Smooth muscle cell (in vitro differentiated cells): ENCODE results near the gene ADGRL1. TPM values are rescaled to one million over a fixed set of nuclear protein-coding genes. Genes with fewer than 3 reads are reported as not detected.
A peak's percentile ranks its signal among the peaks of the same experiment; 100 is the strongest.

Source experiments
- DNase-seq: peaks from one replicate; lab custom pipeline; 2025; ENCODE audit not compliant: unreplicated experiment; lab: John Stamatoyannopoulos, UW
- H2AFZ ChIP-seq: fragments of 200-600 bp; sonication (generic); 2 replicates; pipeline ENCODE4 v1.6.0; 2016; ENCODE audit warnings: antibody characterized with exemption, low read depth, mild to moderate bottlenecking
- H3F3A ChIP-seq: fragments of 200-600 bp; sonication (generic); 2 replicates; pipeline ENCODE4 v1.6.0; 2017; ENCODE audit warnings: antibody characterized with exemption, low read depth
- H3K27ac ChIP-seq: fragments of 200-600 bp; sonication (generic); 2 replicates; pipeline ENCODE4 v1.5.1; 2016; ENCODE audit warnings: low read depth, mild to moderate bottlenecking
- H3K27me3 ChIP-seq: fragments of 200-600 bp; sonication (generic); 2 replicates; pipeline ENCODE4 v1.6.1; 2016; ENCODE audit warnings: low read depth, mild to moderate bottlenecking
- H3K36me3 ChIP-seq: fragments of 200-600 bp; sonication (generic); 2 replicates; pipeline ENCODE4 v1.5.1; 2016; ENCODE audit warnings: low read depth
- H3K4me1 ChIP-seq: fragments of 200-600 bp; sonication (generic); 2 replicates; pipeline ENCODE4 v1.5.1; 2016; ENCODE audit warnings: low read depth
- H3K4me2 ChIP-seq: fragments of 200-600 bp; sonication (generic); 2 replicates; pipeline ENCODE4 v1.6.0; 2016; ENCODE audit warnings: mild to moderate bottlenecking
- H3K4me3 ChIP-seq: fragments of 200-600 bp; sonication (generic); 2 replicates; pipeline ENCODE4 v1.5.1; 2016; ENCODE audit warnings: mild to moderate bottlenecking
- H3K79me2 ChIP-seq: fragments of 200-600 bp; sonication (generic); 2 replicates; pipeline ENCODE4 v1.6.0; 2016; ENCODE audit warnings: low read depth, mild to moderate bottlenecking
- H3K9ac ChIP-seq: fragments of 200-600 bp; sonication (generic); 2 replicates; pipeline ENCODE4 v1.6.0; 2016; ENCODE audit warnings: low read depth
- H3K9me3 ChIP-seq: fragments of 200-600 bp; sonication (generic); replicated peaks from 2 replicates; pipeline ENCODE4 v1.5.1; 2016; ENCODE audit warnings: low read depth
- H4K20me1 ChIP-seq: fragments of 200-600 bp; sonication (generic); 2 replicates; pipeline ENCODE4 v1.6.0; 2016; ENCODE audit warnings: low read depth
- WGBS: methylation state at CpG from one replicate; pipeline ENCODE4 v1.1.7; 2016; ENCODE audit warnings: low lambda C conversion rate; 5-methylcytosine and 5-hydroxymethylcytosine counted together
- polyA plus RNA-seq: library from polyadenylated mRNA; unstranded; fragments of >200 nt; fragmentation: Nextera tagmentation; extraction: Ambion mirVana; gene quantifications from 2 replicates; pipeline ENCODE4 v1.2.1, GENCODE V29; 2016
- total RNA-seq: library from RNA; depleted of rRNA; stranded (reverse); fragments of >200 nt; gene quantifications from 2 replicates; pipeline ENCODE4 v1.2.3, GENCODE V29; 2014
- TF ChIP-seq, protein P1 (sequence below): fragments of 200-600 bp; sonication (generic); IDR thresholded peaks from 2 replicates; pipeline ENCODE4 v1.5.1; 2017; ENCODE audit warnings: borderline replicate concordance, mild to moderate bottlenecking, antibody characterized with exemption; ENCODE audit not compliant: insufficient read depth, poor library complexity, severe bottlenecking

Gene ADGRL1
- total and polyA plus RNA-seq, 2 experiments from 2014 or later, result 11.3 to 12.7 TPM

DNA sequence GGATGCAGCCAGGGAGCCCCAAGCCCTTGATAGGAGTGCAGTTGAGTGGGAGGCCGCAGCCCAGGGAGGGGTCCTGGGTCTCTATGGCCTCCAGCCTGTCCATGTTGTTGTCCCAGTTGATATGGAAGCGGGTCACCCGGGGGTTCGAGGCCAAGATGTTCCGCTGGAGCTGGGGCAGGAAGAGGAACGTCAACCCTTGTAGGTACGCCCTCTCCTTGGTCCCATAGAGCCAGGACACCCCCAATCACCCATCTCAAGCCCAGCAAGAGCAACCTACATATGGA lies 85.5 kb downstream of the ADGRL1 start:
- TF ChIP-seq, protein P1, sequence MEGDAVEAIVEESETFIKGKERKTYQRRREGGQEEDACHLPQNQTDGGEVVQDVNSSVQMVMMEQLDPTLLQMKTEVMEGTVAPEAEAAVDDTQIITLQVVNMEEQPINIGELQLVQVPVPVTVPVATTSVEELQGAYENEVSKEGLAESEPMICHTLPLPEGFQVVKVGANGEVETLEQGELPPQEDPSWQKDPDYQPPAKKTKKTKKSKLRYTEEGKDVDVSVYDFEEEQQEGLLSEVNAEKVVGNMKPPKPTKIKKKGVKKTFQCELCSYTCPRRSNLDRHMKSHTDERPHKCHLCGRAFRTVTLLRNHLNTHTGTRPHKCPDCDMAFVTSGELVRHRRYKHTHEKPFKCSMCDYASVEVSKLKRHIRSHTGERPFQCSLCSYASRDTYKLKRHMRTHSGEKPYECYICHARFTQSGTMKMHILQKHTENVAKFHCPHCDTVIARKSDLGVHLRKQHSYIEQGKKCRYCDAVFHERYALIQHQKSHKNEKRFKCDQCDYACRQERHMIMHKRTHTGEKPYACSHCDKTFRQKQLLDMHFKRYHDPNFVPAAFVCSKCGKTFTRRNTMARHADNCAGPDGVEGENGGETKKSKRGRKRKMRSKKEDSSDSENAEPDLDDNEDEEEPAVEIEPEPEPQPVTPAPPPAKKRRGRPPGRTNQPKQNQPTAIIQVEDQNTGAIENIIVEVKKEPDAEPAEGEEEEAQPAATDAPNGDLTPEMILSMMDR, result no peak
- Histone ChIP-seq H4K20me1 (peaks cover 16% of the 10 kb centered on the region), H3K36me3 (no peaks in the 10 kb centered on the region), H3K4me3 (no peak overlapping the region), H3K27me3 (no peaks in the 10 kb centered on the region), H3K27ac (no peak overlapping the region), H3K9me3 (no peaks in the 10 kb centered on the region), H3K4me2 (no peak overlapping the region), H2AFZ (no peak overlapping the region), H3K4me1 (peaks cover 16% of the 10 kb centered on the region), H3K9ac (no peak overlapping the region), H3K79me2 (peaks cover 19% of the 10 kb centered on the region), H3F3A (peaks cover 11% of the 10 kb centered on the region)
- no peak for DNase-seq
- 99% methylated on average over 7 of the region's 7 CpGs for WGBS

DNA sequence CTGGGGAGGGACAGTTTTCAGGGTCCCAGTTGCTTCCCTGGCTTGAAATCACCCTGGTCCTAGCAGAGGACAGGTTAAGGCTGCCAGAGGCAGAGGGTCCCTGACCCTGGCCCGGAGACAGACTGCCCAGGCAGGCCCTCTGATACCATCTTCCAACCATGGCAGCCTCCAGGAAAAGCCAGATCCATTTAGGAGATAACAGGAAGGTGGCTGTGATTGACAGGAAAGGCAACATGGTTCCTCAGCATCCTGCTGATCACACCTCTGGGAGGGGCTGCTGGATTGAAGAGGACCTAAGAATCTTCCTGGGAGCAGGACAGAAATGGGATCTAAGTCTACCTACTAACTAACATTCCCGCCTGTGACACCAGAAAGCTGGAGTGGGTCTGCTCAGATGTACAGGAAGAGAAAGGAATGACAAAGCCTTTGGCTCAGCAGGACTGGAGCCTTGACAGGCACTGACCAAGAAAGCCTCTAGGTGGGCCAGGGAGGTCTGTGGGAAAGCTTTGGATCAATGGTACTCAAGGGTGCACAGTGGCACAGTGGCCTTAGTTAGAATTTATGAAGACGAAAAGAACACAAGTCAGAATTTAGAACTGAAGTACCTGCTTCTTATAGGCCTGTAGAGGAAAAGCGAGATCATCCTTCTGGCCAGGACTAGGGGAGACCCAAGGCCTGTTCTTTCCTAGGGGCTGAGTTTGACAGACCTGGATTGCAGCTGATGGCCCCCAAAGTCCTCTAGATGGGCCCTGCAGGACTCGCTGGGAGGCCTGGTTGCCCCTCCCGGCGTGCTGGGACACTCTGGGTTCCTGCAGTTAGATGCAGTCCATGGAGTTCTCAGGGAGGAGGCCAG lies 86.1 kb downstream of the ADGRL1 start:
- H2AFZ ChIP-seq, result no peak overlapping the region

DNA sequence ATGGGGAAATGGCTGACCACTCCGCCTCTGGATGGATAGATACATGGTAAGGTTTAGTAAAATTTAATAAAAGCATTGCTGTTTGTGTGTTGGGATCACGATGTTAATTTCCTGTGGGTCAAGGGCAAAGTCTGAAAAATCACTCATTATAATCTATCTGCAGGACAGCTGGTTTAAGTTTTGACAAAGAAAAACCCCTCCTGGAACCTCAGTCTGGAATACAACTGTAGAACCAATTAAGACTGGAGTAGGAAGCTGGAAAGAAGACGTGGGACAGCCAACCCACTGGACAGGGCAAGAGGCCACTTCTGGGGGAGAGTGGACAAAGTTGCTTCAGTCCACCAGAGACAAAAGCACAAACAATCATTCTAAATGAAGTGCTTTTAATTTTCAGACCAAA lies 86.8 kb downstream of the ADGRL1 start:
- peak overlapping the region; percentile 95 for H3K4me2 ChIP-seq
- no peaks in the 10 kb centered on the region for H3K27me3 ChIP-seq
- WGBS, result 78% methylated on average over 3 of the region's 3 CpGs
- no peak overlapping the region for H3K4me3 ChIP-seq
- no peak for DNase-seq
- H3K9ac ChIP-seq, result no peak overlapping the region
- no peak overlapping the region for H2AFZ ChIP-seq
- H3K9me3 ChIP-seq, result no peaks in the 10 kb centered on the region
- H4K20me1 ChIP-seq, result peaks cover 27% of the 10 kb centered on the region
- peaks cover 16% of the 10 kb centered on the region for H3K4me1 ChIP-seq
- H3K27ac ChIP-seq, result peak overlapping the region; percentile 73
- H3F3A ChIP-seq, result peaks cover 11% of the 10 kb centered on the region
- TF ChIP-seq, protein P1, result no peak
- no peaks in the 10 kb centered on the region for H3K36me3 ChIP-seq
- H3K79me2 ChIP-seq, result peaks cover 30% of the 10 kb centered on the region

More for the DNA sequence above, 86.1 kb downstream of the ADGRL1 start:
- Histone ChIP-seq H3K79me2 (peaks cover 24% of the 10 kb centered on the region), H3K9me3 (no peaks in the 10 kb centered on the region), H3K36me3 (no peaks in the 10 kb centered on the region), H4K20me1 (peaks cover 21% of the 10 kb centered on the region), H3K4me1 (peaks cover 16% of the 10 kb centered on the region), H3F3A (peaks cover 11% of the 10 kb centered on the region), H3K4me2 (no peak overlapping the region), H3K27ac (peak overlapping the region; percentile 73), H3K4me3 (no peak overlapping the region), H3K9ac (no peak overlapping the region), H3K27me3 (no peaks in the 10 kb centered on the region)
- WGBS, result 95% methylated on average over 7 of the region's 7 CpGs
- DNase-seq, result no peak
- TF ChIP-seq, protein P1, result no peak
